Measurements from ENCODE around the gene C13orf42.

C13orf42 gene

DNA sequence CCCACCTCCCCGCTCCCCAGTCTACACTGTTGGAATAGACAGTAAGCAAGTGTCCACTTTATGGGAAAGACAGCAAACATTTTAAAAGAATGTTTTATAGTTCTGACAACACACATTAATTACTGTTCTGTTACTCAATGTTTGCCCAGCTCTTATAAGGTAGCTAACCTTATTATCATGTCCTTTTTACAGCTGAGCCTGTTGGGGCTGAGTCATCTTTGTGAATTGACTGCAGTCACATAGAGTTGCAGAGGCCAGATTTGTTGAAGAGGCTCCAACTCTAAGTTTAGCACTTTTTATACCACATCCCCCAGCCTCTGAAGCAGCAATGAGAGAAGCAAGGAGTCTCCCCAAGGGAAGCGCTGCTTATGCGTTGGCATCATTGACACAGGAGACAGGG lies 76.2 kb downstream of the C13orf42 start:
- Histone ChIP-seq H3K9ac (no peak overlapping the region), H3K36me3 (ENCODE audit: insufficient read depth) (no peaks in the 10 kb centered on the region), H3K4me1 (ENCODE audit: low read depth, poor library complexity, severe bottlenecking) (no peaks in the 10 kb centered on the region), H3K4me3 (IDR thresholded peaks at IDR 0.05; ENCODE audit: insufficient read depth, low read depth, low read length) (no peak overlapping the region), H3K27me3 (ENCODE audit: insufficient read depth, low read depth) (no peaks in the 10 kb centered on the region), H3K27ac (no peak overlapping the region), H3K4me2 (no peak overlapping the region), H4K20me1 (ENCODE audit: insufficient read depth) (no peaks in the 10 kb centered on the region), H3K79me2 (ENCODE audit: insufficient read depth, low read depth) (no peaks in the 10 kb centered on the region), H2AFZ (ENCODE audit: low read depth) (no peak overlapping the region)
- TF ChIP-seq, protein P1, sequence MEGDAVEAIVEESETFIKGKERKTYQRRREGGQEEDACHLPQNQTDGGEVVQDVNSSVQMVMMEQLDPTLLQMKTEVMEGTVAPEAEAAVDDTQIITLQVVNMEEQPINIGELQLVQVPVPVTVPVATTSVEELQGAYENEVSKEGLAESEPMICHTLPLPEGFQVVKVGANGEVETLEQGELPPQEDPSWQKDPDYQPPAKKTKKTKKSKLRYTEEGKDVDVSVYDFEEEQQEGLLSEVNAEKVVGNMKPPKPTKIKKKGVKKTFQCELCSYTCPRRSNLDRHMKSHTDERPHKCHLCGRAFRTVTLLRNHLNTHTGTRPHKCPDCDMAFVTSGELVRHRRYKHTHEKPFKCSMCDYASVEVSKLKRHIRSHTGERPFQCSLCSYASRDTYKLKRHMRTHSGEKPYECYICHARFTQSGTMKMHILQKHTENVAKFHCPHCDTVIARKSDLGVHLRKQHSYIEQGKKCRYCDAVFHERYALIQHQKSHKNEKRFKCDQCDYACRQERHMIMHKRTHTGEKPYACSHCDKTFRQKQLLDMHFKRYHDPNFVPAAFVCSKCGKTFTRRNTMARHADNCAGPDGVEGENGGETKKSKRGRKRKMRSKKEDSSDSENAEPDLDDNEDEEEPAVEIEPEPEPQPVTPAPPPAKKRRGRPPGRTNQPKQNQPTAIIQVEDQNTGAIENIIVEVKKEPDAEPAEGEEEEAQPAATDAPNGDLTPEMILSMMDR (conservative IDR thresholded peaks at IDR 0.05; ENCODE audit: low read depth, low read length), result no peak

DNA sequence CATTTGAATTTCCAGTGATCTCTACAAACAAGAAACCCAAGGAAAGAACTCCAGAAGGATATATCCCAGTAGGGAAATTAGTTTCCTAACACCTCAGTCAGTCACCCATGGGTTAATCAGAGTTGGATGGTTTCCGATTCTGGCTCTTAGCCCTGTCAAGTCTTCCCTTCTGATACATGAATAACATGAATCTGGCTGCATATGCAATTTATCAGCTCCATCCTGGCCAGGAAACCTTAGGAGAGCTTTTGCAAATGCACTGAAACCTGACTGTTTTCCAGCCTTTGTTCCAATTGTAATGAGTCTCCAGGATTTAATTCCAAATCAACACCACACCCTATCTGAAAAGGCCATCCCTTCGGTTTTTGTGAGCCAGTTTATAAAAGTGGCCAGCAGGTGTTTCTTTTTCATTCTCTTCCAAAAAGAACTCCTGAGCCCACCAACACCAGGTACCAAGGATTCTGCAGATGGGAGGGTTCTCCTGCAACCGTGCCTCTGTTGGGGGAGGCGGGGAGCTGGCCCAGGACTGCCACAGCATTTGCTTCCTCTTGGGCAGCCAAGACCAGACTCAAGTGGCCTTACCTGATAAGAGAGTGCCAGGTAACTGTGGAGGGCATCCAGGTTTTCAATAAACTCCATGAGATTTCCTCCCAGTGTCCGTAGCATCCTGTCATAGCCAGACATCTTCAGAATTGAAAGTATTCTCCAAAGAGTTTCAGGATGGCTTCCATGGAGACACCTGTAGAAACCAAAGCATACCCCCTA lies 77.5 kb downstream of the C13orf42 start:
- Histone ChIP-seq H3K4me1 (ENCODE audit: low read depth, poor library complexity, severe bottlenecking) (no peaks in the 10 kb centered on the region), H3K4me2 (no peak overlapping the region), H4K20me1 (ENCODE audit: insufficient read depth) (no peaks in the 10 kb centered on the region), H3K4me3 (IDR thresholded peaks at IDR 0.05; ENCODE audit: insufficient read depth, low read depth, low read length) (no peak overlapping the region), H2AFZ (ENCODE audit: low read depth) (no peak overlapping the region), H3K9ac (no peak overlapping the region), H3K79me2 (ENCODE audit: insufficient read depth, low read depth) (no peaks in the 10 kb centered on the region), H3K27me3 (ENCODE audit: insufficient read depth, low read depth) (no peaks in the 10 kb centered on the region), H3K36me3 (ENCODE audit: insufficient read depth) (no peaks in the 10 kb centered on the region), H3K27ac (no peak overlapping the region)
- TF ChIP-seq, protein P1 (conservative IDR thresholded peaks at IDR 0.05; ENCODE audit: low read depth, low read length), result no peak

DNA sequence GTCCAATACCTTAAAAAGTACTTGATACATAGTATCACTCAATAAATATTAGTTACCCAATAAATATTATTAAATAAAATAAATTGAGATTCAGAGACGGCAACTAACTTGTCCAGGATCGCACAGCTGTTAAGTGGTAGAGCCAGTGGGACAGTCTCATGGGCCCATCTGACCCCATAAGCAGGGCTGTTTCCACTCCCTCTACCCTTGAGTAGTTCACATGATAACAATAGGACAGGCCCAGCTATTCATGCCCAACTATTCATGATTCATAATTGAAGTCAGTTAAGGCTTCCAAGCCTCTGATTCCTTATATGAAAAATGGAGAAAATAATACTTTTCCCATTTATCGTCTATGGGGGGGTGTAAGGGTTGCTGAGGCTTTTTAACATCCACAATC lies 78.2 kb downstream of the C13orf42 start:
- TF ChIP-seq, protein P1 (conservative IDR thresholded peaks at IDR 0.05; ENCODE audit: low read depth, low read length), result no peak

More for the DNA sequence above, 78.2 kb downstream of the C13orf42 start:
- Histone ChIP-seq H3K79me2 (ENCODE audit: insufficient read depth, low read depth) (no peaks in the 10 kb centered on the region), H3K36me3 (ENCODE audit: insufficient read depth) (no peaks in the 10 kb centered on the region), H3K27ac (no peak overlapping the region), H3K9ac (no peak overlapping the region), H2AFZ (ENCODE audit: low read depth) (no peak overlapping the region), H3K27me3 (ENCODE audit: insufficient read depth, low read depth) (no peaks in the 10 kb centered on the region), H4K20me1 (ENCODE audit: insufficient read depth) (no peaks in the 10 kb centered on the region), H3K4me3 (IDR thresholded peaks at IDR 0.05; ENCODE audit: insufficient read depth, low read depth, low read length) (no peak overlapping the region), H3K4me1 (ENCODE audit: low read depth, poor library complexity, severe bottlenecking) (no peaks in the 10 kb centered on the region), H3K4me2 (no peak overlapping the region)

All from KMS-11 (cell line).